MM.1S (cell line): ENCODE data around the gene LOX.

Source experiments
- DNase-seq: peaks from one replicate; pipeline ENCODE4 v3.0.0-alpha.2; 2015
- H2AFZ ChIP-seq: fragments of 300-600 bp; sonication (generic); 2 replicates; pipeline ENCODE4 v1.6.0; 2016; ENCODE audit warnings: antibody characterized with exemption, low read length
- H3F3A ChIP-seq: fragments of 300-600 bp; sonication (generic); 2 replicates; pipeline ENCODE4 v1.6.1; 2016; ENCODE audit warnings: mild to moderate bottlenecking, antibody characterized with exemption, low read length, moderate library complexity, mixed read lengths; ENCODE audit not compliant: insufficient read depth
- H3K27ac ChIP-seq: fragments of 300-600 bp; sonication (generic); 2 replicates; pipeline ENCODE4 v1.5.1; 2016; ENCODE audit warnings: mild to moderate bottlenecking, low read length
- H3K27me3 ChIP-seq: fragments of 300-600 bp; sonication (generic); replicated peaks from 2 replicates; pipeline ENCODE4 v1.6.0; 2016; ENCODE audit warnings: low read length; ENCODE audit not compliant: insufficient read depth
- H3K36me3 ChIP-seq: fragments of 300-600 bp; sonication (generic); replicated peaks from 2 replicates; pipeline ENCODE4 v1.6.1; 2016; ENCODE audit warnings: mild to moderate bottlenecking, low read length, mixed read lengths; ENCODE audit not compliant: insufficient read depth
- H3K4me1 ChIP-seq: fragments of 300-600 bp; sonication (generic); 2 replicates; pipeline ENCODE4 v1.6.1; 2016; ENCODE audit warnings: low read length, mixed read lengths
- H3K4me2 ChIP-seq: fragments of 300-600 bp; sonication (generic); 2 replicates; pipeline ENCODE4 v1.6.0; 2016; ENCODE audit warnings: low read depth, low read length
- H3K4me3 ChIP-seq: fragments of 300-600 bp; sonication (generic); 2 replicates; pipeline ENCODE4 v1.5.1; 2016; ENCODE audit warnings: low read length, mixed read lengths
- H3K79me2 ChIP-seq: fragments of 300-600 bp; sonication (generic); 2 replicates; pipeline ENCODE4 v1.6.1; 2016; ENCODE audit warnings: mixed run types, low read length, mixed read lengths
- H3K9ac ChIP-seq: fragments of 300-600 bp; sonication (generic); 2 replicates; pipeline ENCODE4 v1.6.1; 2016; ENCODE audit warnings: low read length, mixed read lengths
- H3K9me2 ChIP-seq: fragments of 300-600 bp; sonication (generic); replicated peaks from 2 replicates; pipeline ENCODE4 v1.6.1; 2016; ENCODE audit warnings: mild to moderate bottlenecking, low read length, mixed read lengths; ENCODE audit not compliant: insufficient read depth
- H3K9me3 ChIP-seq: fragments of 300-600 bp; sonication (generic); replicated peaks from 2 replicates; pipeline ENCODE4 v1.6.1; 2016; ENCODE audit warnings: mild to moderate bottlenecking, low read length, mixed read lengths; ENCODE audit not compliant: insufficient read depth
- H4K20me1 ChIP-seq: fragments of 300-600 bp; sonication (generic); 2 replicates; pipeline ENCODE4 v1.6.1; 2016; ENCODE audit warnings: mild to moderate bottlenecking, low read length, moderate library complexity, mixed read lengths; ENCODE audit not compliant: insufficient read depth
- EZH2 ChIP-seq: fragments of 300-600 bp; sonication (generic); optimal IDR thresholded peaks from 2 replicates; pipeline ENCODE3; 2017; ENCODE audit warnings: low read depth, mild to moderate bottlenecking, antibody characterized with exemption, low read length, mixed read lengths
- EZH2phosphoT487 ChIP-seq: fragments of 300-600 bp; sonication (generic); IDR thresholded peaks from 2 replicates; pipeline ENCODE4 v1.6.1; 2018; ENCODE audit warnings: antibody characterized with exemption, low read length
- TF ChIP-seq, protein P1 (sequence below): fragments of 300-600 bp; sonication (generic); IDR thresholded peaks from 2 replicates; pipeline ENCODE4 v1.5.1; 2016; ENCODE audit warnings: antibody characterized with exemption, low read length, mixed read lengths

The LOX gene

DNA sequence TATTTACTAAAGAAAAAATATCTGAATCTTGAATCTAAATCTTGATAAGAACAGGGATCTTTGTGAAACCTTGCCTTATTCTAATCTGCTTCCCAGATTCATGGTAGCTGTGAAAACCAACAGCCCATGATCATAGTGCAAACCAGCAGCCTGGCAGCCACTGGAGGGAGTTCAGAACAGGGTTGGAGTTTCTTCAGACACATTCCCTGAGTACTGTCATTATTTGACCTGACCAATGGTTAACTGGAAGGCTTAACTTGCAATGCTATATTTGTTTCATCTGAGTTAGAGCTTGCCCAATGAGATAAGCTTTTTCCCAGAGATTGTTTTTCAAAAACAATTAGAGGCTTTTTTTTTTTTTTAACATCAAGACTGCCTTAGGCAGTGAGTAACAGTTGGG lies 47.8 kb downstream of the LOX start:
- H3K4me1 ChIP-seq, result no peaks in the 10 kb centered on the region
- H3K79me2 ChIP-seq, result no peaks in the 10 kb centered on the region
- H3K4me2 ChIP-seq, result no peak overlapping the region
- no peaks in the 10 kb centered on the region for H3K9me2 ChIP-seq
- no peaks in the 10 kb centered on the region for H3F3A ChIP-seq
- DNase-seq, result no peak
- H4K20me1 ChIP-seq, result no peaks in the 10 kb centered on the region
- no peak overlapping the region for H2AFZ ChIP-seq
- H3K27me3 ChIP-seq, result no peaks in the 10 kb centered on the region
- no peaks in the 10 kb centered on the region for H3K9me3 ChIP-seq
- no peak overlapping the region for H3K4me3 ChIP-seq
- no peak overlapping the region for H3K27ac ChIP-seq
- no peak overlapping the region for H3K9ac ChIP-seq
- H3K36me3 ChIP-seq, result no peaks in the 10 kb centered on the region
- TF ChIP-seq, protein P1, sequence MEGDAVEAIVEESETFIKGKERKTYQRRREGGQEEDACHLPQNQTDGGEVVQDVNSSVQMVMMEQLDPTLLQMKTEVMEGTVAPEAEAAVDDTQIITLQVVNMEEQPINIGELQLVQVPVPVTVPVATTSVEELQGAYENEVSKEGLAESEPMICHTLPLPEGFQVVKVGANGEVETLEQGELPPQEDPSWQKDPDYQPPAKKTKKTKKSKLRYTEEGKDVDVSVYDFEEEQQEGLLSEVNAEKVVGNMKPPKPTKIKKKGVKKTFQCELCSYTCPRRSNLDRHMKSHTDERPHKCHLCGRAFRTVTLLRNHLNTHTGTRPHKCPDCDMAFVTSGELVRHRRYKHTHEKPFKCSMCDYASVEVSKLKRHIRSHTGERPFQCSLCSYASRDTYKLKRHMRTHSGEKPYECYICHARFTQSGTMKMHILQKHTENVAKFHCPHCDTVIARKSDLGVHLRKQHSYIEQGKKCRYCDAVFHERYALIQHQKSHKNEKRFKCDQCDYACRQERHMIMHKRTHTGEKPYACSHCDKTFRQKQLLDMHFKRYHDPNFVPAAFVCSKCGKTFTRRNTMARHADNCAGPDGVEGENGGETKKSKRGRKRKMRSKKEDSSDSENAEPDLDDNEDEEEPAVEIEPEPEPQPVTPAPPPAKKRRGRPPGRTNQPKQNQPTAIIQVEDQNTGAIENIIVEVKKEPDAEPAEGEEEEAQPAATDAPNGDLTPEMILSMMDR, result no peak
- TF ChIP-seq EZH2phosphoT487, result no peak
- no peak for TF ChIP-seq EZH2

DNA sequence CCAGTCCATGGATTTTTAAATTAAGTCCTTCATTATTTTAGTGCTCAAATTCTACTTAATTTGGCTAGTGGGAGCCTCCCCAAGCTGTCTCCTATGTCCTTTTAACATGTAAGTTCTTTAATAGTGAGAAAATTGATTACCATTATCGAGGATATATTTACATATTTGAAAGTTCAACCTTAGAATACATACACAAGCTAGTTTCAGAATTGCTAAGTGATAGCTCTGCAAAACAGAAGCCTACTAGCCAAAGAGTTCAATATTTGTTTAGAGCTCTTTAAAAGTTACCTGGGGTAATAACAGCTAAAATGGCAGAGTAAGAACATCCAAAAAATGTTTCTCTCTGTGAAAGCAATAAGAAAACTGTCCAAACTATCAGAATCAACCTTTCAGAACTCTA lies 48.2 kb downstream of the LOX start:
- Histone ChIP-seq H3K27ac (no peak overlapping the region), H3K4me1 (no peaks in the 10 kb centered on the region), H3K27me3 (no peaks in the 10 kb centered on the region), H3K4me2 (no peak overlapping the region), H3K4me3 (no peak overlapping the region), H3F3A (no peaks in the 10 kb centered on the region), H2AFZ (no peak overlapping the region), H3K9ac (no peak overlapping the region), H3K9me3 (no peaks in the 10 kb centered on the region), H3K36me3 (no peaks in the 10 kb centered on the region), H3K9me2 (no peaks in the 10 kb centered on the region), H3K79me2 (no peaks in the 10 kb centered on the region), H4K20me1 (no peaks in the 10 kb centered on the region)
- no peak for DNase-seq
- TF ChIP-seq EZH2 (no peak), EZH2phosphoT487 (no peak)
- TF ChIP-seq, protein P1, result no peak

- H4K20me1 ChIP-seq, result no peaks in the 10 kb centered on the region
- H3K4me1 ChIP-seq, result no peaks in the 10 kb centered on the region; the same call in 1 of the 2 replicates
- no peaks in the 10 kb centered on the region for H3K79me2 ChIP-seq
- no peak for DNase-seq
- no peak overlapping the region for H3K4me3 ChIP-seq
- H3K9me3 ChIP-seq, result no peaks in the 10 kb centered on the region
- H2AFZ ChIP-seq, result no peak overlapping the region
- H3K36me3 ChIP-seq, result no peaks in the 10 kb centered on the region
- H3K9ac ChIP-seq, result no peak overlapping the region
- H3K27ac ChIP-seq, result no peak overlapping the region
- no peak overlapping the region for H3K4me2 ChIP-seq
- H3K9me2 ChIP-seq, result no peaks in the 10 kb centered on the region
- no peaks in the 10 kb centered on the region for H3K27me3 ChIP-seq
- no peaks in the 10 kb centered on the region for H3F3A ChIP-seq
- no peak for TF ChIP-seq EZH2phosphoT487
- TF ChIP-seq EZH2, result no peak
- TF ChIP-seq, protein P1, result no peak
These were observed 55.1 kb downstream of the LOX start for GRCh38 chr5:122022966-122023365.
